Measurements from ENCODE around the gene PLAU.

DNA sequence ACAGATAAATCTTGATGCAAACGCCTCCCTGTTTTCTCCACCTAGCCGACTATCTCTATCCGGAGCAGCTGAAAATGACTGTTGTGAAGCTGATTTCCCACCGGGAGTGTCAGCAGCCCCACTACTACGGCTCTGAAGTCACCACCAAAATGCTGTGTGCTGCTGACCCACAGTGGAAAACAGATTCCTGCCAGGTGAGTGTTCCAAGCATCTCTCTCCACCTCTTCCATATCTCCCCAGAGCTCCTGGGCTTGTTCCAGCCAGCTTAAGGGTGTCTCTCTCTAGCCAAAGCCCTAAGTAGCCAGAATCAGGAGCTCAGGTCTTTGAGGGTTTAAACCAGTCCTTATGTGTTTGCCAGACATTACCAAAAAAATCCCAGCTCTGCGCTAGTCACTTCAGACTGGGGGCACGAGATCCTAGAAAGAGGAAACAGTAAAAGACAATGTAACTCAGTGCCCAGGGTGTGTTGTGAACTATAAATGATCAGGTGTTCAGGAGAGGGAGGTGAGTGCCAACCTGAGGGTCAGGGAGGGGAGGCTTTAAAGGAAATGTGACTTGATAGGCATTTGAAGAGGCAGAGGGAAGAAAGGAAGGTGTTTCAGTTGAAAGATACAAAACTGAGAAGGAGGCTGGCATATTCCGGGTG lies 4.4 kb downstream of the PLAU start:
- TF ChIP-seq POLR2A (IDR thresholded peaks at IDR 0.05): no peak
- no peak for TF ChIP-seq CTCF (IDR thresholded peaks at IDR 0.05)
- TF ChIP-seq POLR2AphosphoS5 (IDR thresholded peaks at IDR 0.05): no peak
- TF ChIP-seq EP300 (IDR thresholded peaks at IDR 0.05): no peak

Data from stomach (tissue), 4 donors.